ENCODE measurements around the gene MYCL.

- no peak for TF ChIP-seq EZH2 (IDR thresholded peaks at IDR 0.05; ENCODE audit: borderline replicate concordance, low read depth, low read length, severe bottlenecking)
- no peak for TF ChIP-seq CTCF (IDR thresholded peaks at IDR 0.05; ENCODE audit: borderline replicate concordance, extremely low read depth, low read length, poor library complexity, severe bottlenecking)
Measured at GRCh38 chr1:39928809-39929587, 27.3 kb upstream of the MYCL start.

Measured in DND-41 (cell line).